Bronchus fibroblast of lung (primary cell): ENCODE data around the gene TAT. TPM values are rescaled to one million over a fixed set of nuclear protein-coding genes. Genes with fewer than 3 reads are reported as not detected.

Source experiments
- total RNA-seq: library from RNA; depleted of rRNA; stranded (reverse); fragments of >200 nt; gene quantifications from 2 replicates; pipeline ENCODE4 v1.2.3, GENCODE V29; 2015

TAT gene
- not detected in 2 replicates for total RNA-seq

DNA sequence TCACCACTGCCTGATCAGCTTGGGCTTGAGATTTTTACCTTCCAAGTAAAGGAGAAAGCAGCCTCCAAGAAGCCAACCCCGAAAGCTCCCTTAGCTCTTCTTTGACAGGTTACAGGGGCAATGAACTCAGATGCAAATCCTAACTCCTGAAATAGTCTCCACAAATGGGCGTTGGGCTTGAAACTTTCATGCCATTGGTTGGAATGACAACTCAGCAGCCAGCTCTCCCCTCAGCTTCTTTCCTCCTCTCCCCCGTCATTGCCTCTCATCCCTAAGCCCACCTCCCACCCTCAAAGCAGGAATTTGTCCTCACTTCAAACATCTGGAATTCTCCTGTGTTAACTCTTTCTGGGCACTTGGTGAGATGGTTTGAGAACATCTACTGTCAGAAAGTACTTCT is at the start of gene TAT:
Gene TAT, minus strand, starts transcription at position 122 of the 400 bp plus-strand sequence. CDS start 677 bp downstream, outside the sequence.

DNA sequence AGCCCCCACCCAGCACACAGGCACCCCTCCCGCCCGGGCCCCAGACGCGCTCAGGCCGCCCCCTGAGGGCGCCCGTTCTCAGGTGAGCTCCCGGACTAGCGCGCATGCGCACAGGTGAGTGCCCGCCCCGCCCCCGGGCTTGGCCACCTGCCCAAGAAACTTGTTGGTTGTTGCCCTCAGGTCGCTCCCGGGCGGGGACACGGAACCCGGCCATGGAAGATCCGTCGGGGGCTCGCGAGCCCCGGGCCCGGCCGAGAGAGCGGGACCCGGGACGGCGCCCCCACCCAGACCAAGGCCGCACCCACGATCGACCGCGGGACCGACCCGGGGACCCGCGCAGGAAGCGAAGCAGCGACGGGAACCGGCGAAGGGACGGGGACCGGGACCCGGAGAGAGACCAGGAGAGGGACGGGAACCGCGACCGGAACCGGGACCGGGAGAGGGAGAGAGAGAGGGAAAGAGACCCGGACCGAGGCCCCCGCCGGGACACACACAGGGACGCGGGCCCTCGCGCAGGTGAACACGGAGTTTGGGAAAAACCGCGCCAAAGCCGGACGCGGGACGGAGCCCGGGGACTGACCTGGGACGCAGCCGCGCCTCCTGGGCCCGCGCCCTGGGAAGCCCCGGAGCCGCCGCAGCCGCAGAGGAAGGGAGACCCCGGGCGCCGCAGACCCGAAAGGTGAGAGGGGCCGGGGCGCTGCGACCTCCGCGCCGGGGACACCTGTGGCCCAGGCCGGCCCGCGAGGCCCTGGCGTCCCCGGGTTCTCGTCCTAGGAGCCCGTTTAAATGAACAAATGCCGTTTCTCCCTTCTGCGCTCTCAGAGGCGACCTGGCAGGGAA is 49.3 kb upstream of the TAT start, which contains the start of gene MARVELD3:
Gene MARVELD3, plus strand, starts transcription at position 167 of the 840 bp plus-strand sequence. Its CDS starts 46 bp downstream, at position 213.

DNA sequence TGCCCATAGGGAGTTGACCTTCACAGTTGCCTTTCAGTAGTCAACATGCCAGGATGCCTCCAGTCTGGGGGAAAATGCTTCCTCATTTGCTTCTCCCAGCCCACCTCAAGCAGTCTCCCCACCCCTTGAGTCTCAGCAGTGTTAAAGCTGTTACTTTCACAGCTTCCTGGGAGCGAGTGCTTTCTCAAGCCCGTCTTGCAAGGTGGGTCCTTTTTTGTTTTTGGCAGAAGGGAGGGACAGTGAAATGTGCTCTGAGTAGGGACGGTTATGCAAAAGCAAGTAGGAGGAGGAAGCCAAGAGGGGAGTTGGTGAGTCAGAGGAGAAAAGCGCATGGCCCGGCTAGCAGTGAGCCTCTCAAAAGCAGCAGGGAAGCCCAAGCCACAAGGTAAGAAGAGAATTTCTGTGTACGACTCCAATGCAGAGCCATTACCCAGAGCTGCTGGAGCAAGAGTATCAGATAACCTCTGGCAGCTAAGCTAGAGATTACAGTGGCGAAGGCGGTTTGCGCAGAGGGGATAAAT is 50.7 kb downstream of the TAT start, which contains the start of gene CHST4:
Gene CHST4, plus strand, starts transcription at position 316 of the 521 bp plus-strand sequence. CDS start 10,252 bp downstream, outside the sequence.

Other genes with a start within 250 kb of the TAT start
- gene CALB2, start 218.4 kb downstream of the TAT start, total RNA-seq, result under 0.01 TPM in 1 of 2 replicates, not detected in the other
- gene TLE7, start 135.0 kb downstream of the TAT start, total RNA-seq, result not detected in 2 replicates
- gene ZNF23, start 114.8 kb downstream of the TAT start, total RNA-seq, result 5.4 and 5.5 TPM in 2 replicates
- gene ZNF19, start 87.8 kb downstream of the TAT start, total RNA-seq, result 1.5 and 2.5 TPM in 2 replicates
- under 0.01 TPM in 1 of 2 replicates, not detected in the other for gene CHST4, start 50.7 kb downstream of the TAT start, total RNA-seq
- not detected in 2 replicates for gene MARVELD3, start 49.1 kb upstream of the TAT start, total RNA-seq
- 3.5 and 4.2 TPM in 2 replicates for gene PHLPP2, start 147.6 kb upstream of the TAT start, total RNA-seq
- 40.2 and 44.9 TPM in 2 replicates for gene AP1G1, start 231.7 kb upstream of the TAT start, total RNA-seq